BLaER1 (cell line): ENCODE data around the gene UNKL.

Experiments
- H3K27ac ChIP-seq: shearing (Covaris generic); formaldehyde crosslinking; 2 replicates; pipeline ENCODE4 v1.8.1; 2022
- H3K27me3 ChIP-seq: shearing (Covaris generic); formaldehyde crosslinking; 2 replicates; pipeline ENCODE4 v1.8.1; 2022
- H3K36me3 ChIP-seq: shearing (Covaris generic); formaldehyde crosslinking; 2 replicates; pipeline ENCODE4 v1.8.1; 2022
- H3K4me1 ChIP-seq: shearing (Covaris generic); formaldehyde crosslinking; 2 replicates; pipeline ENCODE4 v1.8.1; 2022
- H3K4me2 ChIP-seq: shearing (Covaris generic); formaldehyde crosslinking; 2 replicates; pipeline ENCODE4 v1.8.1; 2022
- H3K4me3 ChIP-seq: shearing (Covaris generic); formaldehyde crosslinking; 2 replicates; pipeline ENCODE4 v1.8.1; 2022
- H3K9ac ChIP-seq: shearing (Covaris generic); formaldehyde crosslinking; 2 replicates; pipeline ENCODE4 v1.8.1; 2022
- H3K9me3 ChIP-seq: shearing (Covaris generic); formaldehyde crosslinking; 2 replicates; pipeline ENCODE4 v1.8.1; 2022
- H4K20me1 ChIP-seq: shearing (Covaris generic); formaldehyde crosslinking; 2 replicates; pipeline ENCODE4 v1.8.1; 2022
- Cebpa-rat ChIP-seq: shearing (Covaris generic); IDR thresholded peaks from 2 replicates; pipeline ENCODE4 v1.8.1; 2022

UNKL gene

DNA sequence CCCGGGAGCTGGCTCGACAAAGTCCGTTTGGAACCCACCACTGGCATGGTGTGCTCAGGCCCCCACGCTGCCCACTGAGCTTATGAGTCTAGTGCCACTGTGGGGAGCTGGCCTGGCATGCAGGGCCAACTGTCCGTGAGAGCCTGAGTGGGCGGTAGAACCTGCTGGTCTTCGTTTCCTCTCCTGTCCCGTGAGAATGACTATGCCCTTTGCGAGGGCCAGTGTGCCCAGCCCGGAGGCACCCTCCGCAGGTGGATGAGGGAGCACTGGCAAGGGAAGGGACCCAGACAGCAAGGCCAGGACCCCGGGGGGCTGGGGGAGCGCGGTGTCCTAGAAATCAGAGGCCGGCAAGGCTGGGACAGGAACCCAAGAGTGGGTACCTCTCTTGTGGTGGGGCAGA is 77.9 kb downstream of the UNKL start:
- no peak for TF ChIP-seq Cebpa-rat
- peaks cover 61% of the 10 kb centered on the region for H4K20me1 ChIP-seq
- no peak overlapping the region for H3K9ac ChIP-seq
- no peaks in the 10 kb centered on the region for H3K9me3 ChIP-seq
- no peak overlapping the region for H3K27ac ChIP-seq
- peak overlapping the region; percentile 71 for H3K4me2 ChIP-seq
- peaks cover 71% of the 10 kb centered on the region for H3K27me3 ChIP-seq
- no peaks in the 10 kb centered on the region for H3K36me3 ChIP-seq
- H3K4me3 ChIP-seq: no peak overlapping the region
- peaks cover 80% of the 10 kb centered on the region for H3K4me1 ChIP-seq

DNA sequence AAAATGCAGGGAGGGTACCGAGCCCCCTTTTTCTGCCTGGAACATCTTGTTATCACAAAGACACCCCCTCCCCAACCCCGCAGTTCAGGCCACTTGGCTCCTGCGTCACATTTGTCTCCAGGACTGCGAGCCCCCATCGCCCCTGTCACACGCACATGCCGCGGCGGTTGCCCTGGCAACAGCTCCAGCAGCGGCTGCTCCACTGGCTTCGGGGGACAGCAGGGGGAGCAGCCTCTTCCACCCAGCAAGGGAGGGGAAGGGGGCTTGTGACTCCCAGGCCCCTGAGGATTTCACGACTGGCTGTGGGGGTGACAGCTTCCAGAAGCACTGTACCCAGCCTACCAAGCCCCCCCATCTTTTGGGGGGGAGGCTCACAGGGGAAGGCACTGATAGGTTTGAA is 78.5 kb downstream of the UNKL start:
- no peak overlapping the region for H3K4me3 ChIP-seq
- peaks cover 78% of the 10 kb centered on the region for H3K27me3 ChIP-seq
- H3K9ac ChIP-seq: no peak overlapping the region
- H3K4me2 ChIP-seq: peak overlapping the region; percentile 71
- H4K20me1 ChIP-seq: peaks cover 66% of the 10 kb centered on the region
- no peaks in the 10 kb centered on the region for H3K9me3 ChIP-seq
- TF ChIP-seq Cebpa-rat: no peak
- peaks cover 79% of the 10 kb centered on the region for H3K4me1 ChIP-seq
- no peak overlapping the region for H3K27ac ChIP-seq
- no peaks in the 10 kb centered on the region for H3K36me3 ChIP-seq

DNA sequence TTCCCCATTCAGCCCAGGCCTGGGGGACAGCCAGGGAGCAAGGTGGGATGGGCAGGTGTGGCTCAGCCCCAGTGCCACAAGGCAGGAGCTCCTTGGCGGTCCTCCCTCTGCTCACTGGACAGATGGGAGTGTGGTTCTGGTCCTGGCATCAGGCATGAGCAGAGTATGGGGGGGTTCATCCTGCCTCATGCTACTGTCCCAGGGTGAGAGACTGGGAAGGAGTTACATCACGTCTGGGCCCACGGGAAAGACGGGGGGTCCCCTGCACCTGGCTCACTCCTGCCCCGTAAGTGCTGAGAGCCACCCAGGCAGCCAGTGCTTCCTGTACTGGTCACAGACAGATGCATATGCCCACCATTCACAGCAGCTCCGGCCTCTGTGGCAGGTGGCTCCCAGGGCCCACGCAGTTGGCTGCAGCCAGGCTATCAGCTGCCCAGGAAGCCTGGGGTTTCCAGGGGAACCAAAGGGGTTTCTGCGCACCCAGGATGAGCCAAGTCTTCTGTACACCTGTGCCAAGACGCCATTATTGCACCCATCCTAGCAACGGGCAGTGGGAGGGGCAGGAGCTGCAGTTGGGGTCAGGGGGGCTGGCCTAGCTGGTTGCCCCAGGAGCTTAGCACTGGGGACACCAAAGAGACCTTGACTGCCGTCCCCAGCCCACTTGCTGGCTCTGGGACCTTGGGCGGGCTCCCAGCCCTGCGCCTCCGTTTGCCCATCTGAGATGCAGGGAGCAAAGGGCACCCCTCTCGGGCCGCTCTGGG is 79.1 kb downstream of the UNKL start:
- Histone ChIP-seq H4K20me1 (peaks cover 66% of the 10 kb centered on the region), H3K27me3 (peaks cover 83% of the 10 kb centered on the region), H3K9me3 (peaks cover 2% of the 10 kb centered on the region), H3K9ac (no peak overlapping the region), H3K4me2 (peak overlapping the region; percentile 71), H3K27ac (no peak overlapping the region), H3K4me1 (peaks cover 73% of the 10 kb centered on the region), H3K36me3 (no peaks in the 10 kb centered on the region), H3K4me3 (peak overlapping the region; percentile 1; the same call in 1 of the 2 replicates)
- no peak for TF ChIP-seq Cebpa-rat

DNA sequence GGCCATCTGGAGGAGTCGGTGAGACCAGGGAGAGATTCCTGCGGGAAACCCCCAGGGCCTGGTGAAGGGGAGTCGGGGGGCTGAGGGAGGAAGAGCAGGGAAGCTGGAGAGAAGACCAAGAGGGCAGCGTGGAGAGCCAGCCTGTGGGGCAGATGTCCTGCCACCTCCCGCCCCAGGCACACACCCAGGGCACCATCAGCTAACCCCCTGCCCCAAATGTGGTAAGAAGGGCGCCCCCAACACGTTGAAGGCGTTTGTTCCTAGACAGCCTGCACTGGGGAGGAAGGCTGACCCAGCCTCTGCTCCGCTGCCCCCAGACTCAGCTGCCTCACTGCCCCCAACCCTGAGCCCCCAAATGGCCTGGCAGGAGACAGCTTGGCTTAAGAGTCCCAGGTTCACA is 79.8 kb downstream of the UNKL start:
- Histone ChIP-seq H3K27me3 (peaks cover 88% of the 10 kb centered on the region), H3K9me3 (peaks cover 8% of the 10 kb centered on the region), H3K36me3 (no peaks in the 10 kb centered on the region), H3K4me1 (peaks cover 73% of the 10 kb centered on the region), H4K20me1 (peaks cover 66% of the 10 kb centered on the region), H3K4me2 (peak overlapping the region; percentile 71), H3K27ac (no peak overlapping the region), H3K9ac (no peak overlapping the region), H3K4me3 (no peak overlapping the region)
- TF ChIP-seq Cebpa-rat: no peak

DNA sequence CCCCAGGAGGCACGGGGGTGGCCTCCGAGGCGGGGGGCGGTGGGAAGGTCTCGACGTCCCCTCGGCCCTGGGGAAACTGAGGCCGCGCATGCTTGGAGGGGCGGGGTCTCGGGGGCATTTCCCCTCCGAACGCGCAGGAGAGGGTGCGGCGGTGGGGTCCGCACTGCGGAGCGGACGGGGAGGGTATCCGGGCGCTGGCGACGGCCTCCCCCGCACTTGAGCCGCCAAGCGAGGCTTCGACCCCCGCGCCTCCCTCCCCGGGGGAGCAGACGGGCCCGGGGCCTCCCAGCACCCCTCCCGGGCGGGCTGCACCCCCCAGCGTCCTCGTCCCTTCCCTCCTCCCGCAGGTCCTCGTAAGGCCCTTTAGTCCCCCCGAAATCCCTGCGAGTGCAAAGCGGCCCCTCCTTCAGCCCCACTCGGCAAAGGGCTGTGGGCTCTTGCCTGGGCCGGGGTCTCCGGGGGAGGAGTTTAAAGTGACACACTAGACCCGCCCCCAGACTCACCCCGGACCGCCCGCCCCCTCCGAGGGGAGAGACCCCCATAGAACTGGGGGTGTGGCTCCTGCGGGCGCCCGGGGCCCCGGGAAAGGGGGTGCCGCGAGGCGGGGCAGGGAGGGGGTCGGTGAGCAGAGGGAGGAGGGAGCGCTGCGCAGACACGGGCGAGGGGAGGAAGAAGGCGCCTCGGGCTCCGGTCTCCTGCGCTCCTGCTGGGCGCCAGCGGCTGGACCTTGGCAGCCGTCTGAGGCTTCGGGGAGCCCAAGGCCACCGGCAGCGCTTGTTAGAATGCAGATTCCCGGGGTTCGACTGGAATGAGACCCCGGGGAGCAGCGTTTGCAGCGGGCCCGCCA is 80.4 kb downstream of the UNKL start:
- Histone ChIP-seq H3K4me2 (peak overlapping the region; percentile 71), H3K4me1 (peaks cover 71% of the 10 kb centered on the region), H3K36me3 (no peaks in the 10 kb centered on the region), H3K9ac (no peak overlapping the region), H3K27me3 (peaks cover 88% of the 10 kb centered on the region), H4K20me1 (peaks cover 66% of the 10 kb centered on the region), H3K9me3 (peaks cover 8% of the 10 kb centered on the region), H3K27ac (no peak overlapping the region), H3K4me3 (peak overlapping the region; percentile 39)
- no peak for TF ChIP-seq Cebpa-rat

DNA sequence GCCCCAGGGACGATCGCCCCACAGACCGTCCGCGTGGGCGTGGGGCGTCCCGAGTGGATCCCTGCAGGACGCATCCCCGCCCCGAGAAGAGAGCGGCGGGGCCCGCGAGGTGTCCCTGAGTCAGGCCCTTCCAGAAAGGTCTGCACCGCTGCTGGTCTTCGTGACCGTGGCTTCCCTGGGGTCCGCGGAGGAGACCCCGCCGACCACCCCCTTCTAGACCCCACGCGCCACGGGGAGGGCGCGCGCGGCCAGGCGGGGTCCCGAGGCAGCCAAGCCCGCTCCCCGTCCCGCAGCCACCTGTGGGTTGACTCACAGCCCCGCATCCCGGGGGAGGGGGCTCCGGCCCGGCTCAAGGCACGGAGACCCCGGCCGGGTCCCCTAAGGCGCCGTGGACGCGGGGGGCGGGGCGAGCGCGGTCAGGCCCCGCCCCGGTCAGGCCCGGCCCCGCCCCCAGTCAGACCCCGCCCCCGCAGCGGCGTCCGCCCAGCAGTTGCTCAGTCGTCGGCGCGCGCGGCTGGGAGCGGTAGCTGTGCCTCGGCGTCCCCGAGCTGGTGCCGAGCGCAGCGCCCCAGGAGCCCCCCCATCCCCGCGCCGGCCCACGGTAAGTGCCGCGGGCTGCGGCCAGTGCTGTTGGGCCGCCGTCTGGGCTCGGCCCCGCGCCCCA is 81.2 kb downstream of the UNKL start, which contains the start of gene BAIAP3:
BAIAP3 (plus strand) TSS at position 497 of the 664 bp plus-strand sequence. CDS start 4,905 bp downstream, outside the sequence.
- Histone ChIP-seq H3K4me1 (peaks cover 63% of the 10 kb centered on the region), H3K9ac (no peak within 1 kb of the TSS), H3K4me2 (peak within 1 kb of the TSS; percentile 85), H3K27me3 (peaks cover 81% of the 10 kb centered on the region), H3K27ac (no peak within 1 kb of the TSS), H3K36me3 (no peaks in the 10 kb centered on the region), H3K4me3 (peak within 1 kb of the TSS; percentile 44), H3K9me3 (peaks cover 8% of the 10 kb centered on the region), H4K20me1 (peaks cover 66% of the 10 kb centered on the region)
- TF ChIP-seq Cebpa-rat: no peak

DNA sequence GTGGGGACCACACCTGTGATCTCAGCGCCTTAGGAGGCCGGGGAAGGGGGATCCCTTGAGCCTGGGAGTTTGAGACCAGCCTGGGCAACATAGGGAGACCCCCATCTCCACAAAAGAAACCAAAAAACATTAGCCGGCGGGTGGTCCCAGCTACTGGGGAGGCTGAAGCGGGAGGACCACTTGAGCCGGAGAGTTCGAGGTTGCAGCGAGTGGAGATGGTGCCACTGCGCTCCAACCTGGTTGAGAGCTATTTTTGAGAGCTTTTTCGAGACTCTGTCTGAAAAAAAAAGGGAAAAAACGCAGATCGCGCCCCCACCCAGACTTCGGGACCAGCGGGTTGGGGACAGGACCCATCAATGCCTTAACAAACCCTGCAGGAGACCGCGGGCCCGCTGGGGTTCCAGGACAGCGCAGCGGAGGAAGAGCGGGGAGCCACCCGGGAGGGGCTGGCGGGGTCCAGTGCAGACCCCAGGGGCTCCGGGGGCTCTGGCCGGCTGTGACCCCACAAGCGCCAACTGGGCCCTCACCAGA is 81.8 kb downstream of the UNKL start:
- Histone ChIP-seq H3K9me3 (peaks cover 8% of the 10 kb centered on the region), H3K27ac (no peak overlapping the region), H4K20me1 (peaks cover 69% of the 10 kb centered on the region), H3K4me1 (peaks cover 58% of the 10 kb centered on the region), H3K9ac (no peak overlapping the region), H3K27me3 (peaks cover 77% of the 10 kb centered on the region), H3K36me3 (no peaks in the 10 kb centered on the region), H3K4me2 (peak overlapping the region; percentile 85), H3K4me3 (peak overlapping the region; percentile 44; the same call in 1 of the 2 replicates)
- no peak for TF ChIP-seq Cebpa-rat

DNA sequence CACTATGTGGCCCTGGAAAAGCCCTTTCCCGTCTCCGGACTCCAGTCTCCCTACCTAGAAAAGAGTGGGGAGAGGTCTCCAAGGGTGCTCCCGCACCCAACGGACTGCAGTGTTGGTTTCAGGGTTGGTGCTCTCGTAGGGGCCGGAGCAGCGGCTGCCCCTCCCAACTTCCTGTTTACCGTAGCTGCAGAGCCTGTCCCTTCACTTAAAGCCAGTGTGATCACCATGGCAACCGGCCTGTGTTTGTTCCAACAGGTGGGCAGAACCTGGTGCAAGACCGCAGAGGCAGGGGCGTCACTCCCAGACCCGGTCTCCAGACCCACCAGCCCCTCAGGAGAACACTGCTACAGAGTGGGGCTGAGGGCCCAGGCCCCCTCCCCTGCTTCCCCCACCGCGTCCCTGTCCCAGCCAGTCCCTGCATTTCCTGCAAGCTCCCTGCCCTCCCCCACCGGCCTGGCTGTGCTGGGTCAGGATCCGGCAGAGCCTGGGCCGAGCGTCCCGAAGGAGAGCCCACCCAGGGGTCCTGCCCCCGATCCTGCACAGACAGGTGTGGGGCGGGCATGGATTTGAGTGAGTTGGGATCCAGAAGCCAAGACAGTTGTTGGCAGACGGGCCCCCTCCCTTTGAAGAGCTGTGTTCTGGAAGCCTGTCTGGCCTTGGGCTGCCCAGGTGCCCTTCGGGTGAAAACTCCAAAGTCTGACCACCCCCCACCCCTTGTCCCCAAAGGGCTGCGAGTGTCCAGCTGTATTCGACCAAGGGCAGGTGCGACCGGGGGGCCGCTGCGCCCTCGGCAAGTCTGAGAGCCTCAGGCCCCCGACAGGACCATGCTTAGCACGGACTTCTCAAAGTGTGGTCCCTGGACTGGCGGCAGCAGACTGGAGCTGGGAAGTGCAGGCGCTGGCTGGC is 82.5 kb downstream of the UNKL start:
- Histone ChIP-seq H3K27me3 (peaks cover 70% of the 10 kb centered on the region), H3K4me1 (peaks cover 59% of the 10 kb centered on the region), H4K20me1 (peaks cover 69% of the 10 kb centered on the region), H3K9ac (no peak overlapping the region), H3K4me2 (peak overlapping the region; percentile 85), H3K9me3 (peaks cover 8% of the 10 kb centered on the region), H3K4me3 (peak overlapping the region; percentile 44), H3K27ac (no peak overlapping the region), H3K36me3 (peaks cover 6% of the 10 kb centered on the region; the same call in 1 of the 2 replicates)
- no peak for TF ChIP-seq Cebpa-rat
